D721Med (cell line): Measurements from ENCODE around the gene TPM3.
A peak's percentile ranks its signal among the peaks of the same experiment; 100 is the strongest.

ENCODE experiments used
- DNase-seq: peaks from one replicate; pipeline ENCODE4 v3.0.0; 2011; ENCODE audit warnings: low spot score; ENCODE audit not compliant: insufficient read length
- FAIRE-seq: peaks from 2 replicates; lab custom pipeline; 2011; peaks lifted over from hg19 to GRCh38; lab: Jason Lieb, UNC
- CTCF ChIP-seq: IDR thresholded peaks from 2 replicates; pipeline ENCODE4 v1.5.1; 2012; ENCODE audit warnings: mild to moderate bottlenecking, control low read depth; ENCODE audit not compliant: insufficient read depth; ENCODE audit errors: missing control alignments

TPM3 gene

GRCh38 chr1:154190550-154190949 lies 1.4 kb downstream of the TPM3 start:
- no peak for DNase-seq
- TF ChIP-seq CTCF: no peak
- no peak for FAIRE-seq

GRCh38 chr1:154186852-154187501 lies 4.9 kb downstream of the TPM3 start:
- DNase-seq (no peak), FAIRE-seq (no peak)
- TF ChIP-seq CTCF: no peak

GRCh38 chr1:154186177-154186576 lies 5.7 kb downstream of the TPM3 start:
- TF ChIP-seq CTCF: peak; percentile 99
- FAIRE-seq: peak; percentile 92
- peak; percentile 95 for DNase-seq

- DNase-seq: peak; percentile 100
- TF ChIP-seq CTCF: no peak
- FAIRE-seq: no peak
Observed at GRCh38 chr1:154183046-154183915, 8.6 kb downstream of the TPM3 start.

GRCh38 chr1:154182344-154183045 lies 9.4 kb downstream of the TPM3 start:
- no peak for FAIRE-seq
- no peak for TF ChIP-seq CTCF
- peak; percentile 45 for DNase-seq

- no peak for FAIRE-seq
- no peak for TF ChIP-seq CTCF
- no peak for DNase-seq
Observed at GRCh38 chr1:154181944-154182343, 10.0 kb downstream of the TPM3 start.
